ACC112 (cell line): ENCODE data around the gene FXYD1.
"Not testable (repeated sequence)": the region's sequence is repeated elsewhere in the genome, so short reads cannot be mapped to it uniquely, and the experiment has no call there.

ENCODE experiments used
- H2AFZ ChIP-seq: fragments of 200-600 bp; sonication (generic); one replicate; pipeline ENCODE4 v1.6.0; 2017; ENCODE audit warnings: antibody characterized with exemption, low read length; ENCODE audit not compliant: unreplicated experiment
- H3K27ac ChIP-seq: fragments of 200-600 bp; sonication (generic); 2 replicates; pipeline ENCODE4 v1.5.1; 2014; ENCODE audit warnings: low read depth, mild to moderate bottlenecking, antibody characterized with exemption, low read length, moderate library complexity
- H3K27me3 ChIP-seq: fragments of 200-600 bp; sonication (generic); 2 replicates; pipeline ENCODE4 v1.6.1; 2014; ENCODE audit warnings: mild to moderate bottlenecking, antibody characterized with exemption, low read length, moderate library complexity, mixed read lengths; ENCODE audit not compliant: insufficient read depth
- H3K36me3 ChIP-seq: fragments of 200-600 bp; sonication (generic); 2 replicates; pipeline ENCODE4 v1.6.1; 2016; ENCODE audit warnings: mild to moderate bottlenecking, antibody characterized with exemption, low read length, moderate library complexity, mixed read lengths; ENCODE audit not compliant: insufficient read depth
- H3K4me1 ChIP-seq: fragments of 200-600 bp; sonication (generic); one replicate; pipeline ENCODE4 v1.6.1; 2016; ENCODE audit warnings: low read length, mixed read lengths; ENCODE audit not compliant: insufficient read depth, unreplicated experiment, control insufficient read depth
- H3K4me3 ChIP-seq: fragments of 200-600 bp; sonication (generic); 2 replicates; pipeline ENCODE4 v1.5.1; 2014; ENCODE audit warnings: mild to moderate bottlenecking, low read depth, low read length
- H3K79me2 ChIP-seq: fragments of 200-600 bp; sonication (generic); one replicate; pipeline ENCODE4 v1.6.0; 2016; ENCODE audit warnings: low read length; ENCODE audit not compliant: control insufficient read depth, unreplicated experiment, insufficient read depth

The FXYD1 gene

GRCh38 chr19:35144259-35144599 lies 5.6 kb downstream of the FXYD1 start:
- no peak overlapping the region for H3K4me3 ChIP-seq
- H3K4me1 ChIP-seq = peaks cover 3% of the 10 kb centered on the region
- no peaks in the 10 kb centered on the region for H3K79me2 ChIP-seq
- no peak overlapping the region for H3K27ac ChIP-seq
- H3K36me3 ChIP-seq = no peaks in the 10 kb centered on the region
- no peaks in the 10 kb centered on the region for H3K27me3 ChIP-seq
- H2AFZ ChIP-seq = no peak overlapping the region

- Histone ChIP-seq H3K4me1 (peaks cover 3% of the 10 kb centered on the region), H3K27me3 (no peaks in the 10 kb centered on the region), H3K27ac (no peak overlapping the region), H3K79me2 (no peaks in the 10 kb centered on the region), H3K36me3 (no peaks in the 10 kb centered on the region), H2AFZ (no peak overlapping the region), H3K4me3 (no peak overlapping the region)
These were observed 6.2 kb downstream of the FXYD1 start for GRCh38 chr19:35144600-35145436.

GRCh38 chr19:35146746-35147459 lies 8.3 kb downstream of the FXYD1 start:
- no peaks in the 10 kb centered on the region for H3K79me2 ChIP-seq
- H2AFZ ChIP-seq = no peak overlapping the region
- no peaks in the 10 kb centered on the region for H3K4me1 ChIP-seq
- no peaks in the 10 kb centered on the region for H3K36me3 ChIP-seq
- H3K27me3 ChIP-seq = no peaks in the 10 kb centered on the region
- H3K27ac ChIP-seq = no peak overlapping the region
- H3K4me3 ChIP-seq = no peak overlapping the region

- Histone ChIP-seq H3K36me3 (no peaks in the 10 kb centered on the region), H3K27ac (no peak overlapping the region), H3K4me3 (no peak overlapping the region), H3K79me2 (no peaks in the 10 kb centered on the region), H2AFZ (no peak overlapping the region), H3K4me1 (no peaks in the 10 kb centered on the region), H3K27me3 (no peaks in the 10 kb centered on the region)
These were observed 10.8 kb downstream of the FXYD1 start for GRCh38 chr19:35149463-35149862.

GRCh38 chr19:35150445-35150844 lies 11.8 kb downstream of the FXYD1 start:
- Histone ChIP-seq H3K27me3 (no peaks in the 10 kb centered on the region), H3K36me3 (no peaks in the 10 kb centered on the region), H3K4me3 (no peak overlapping the region), H3K4me1 (no peaks in the 10 kb centered on the region), H3K79me2 (peaks cover 4% of the 10 kb centered on the region), H2AFZ (no peak overlapping the region), H3K27ac (no peak overlapping the region)

- Histone ChIP-seq H3K4me3 (no peak overlapping the region), H3K36me3 (no peaks in the 10 kb centered on the region), H3K4me1 (peaks cover 8% of the 10 kb centered on the region), H3K27ac (no peak overlapping the region), H3K79me2 (peaks cover 14% of the 10 kb centered on the region), H3K27me3 (no peaks in the 10 kb centered on the region), H2AFZ (no peak overlapping the region)
These were observed 12.8 kb downstream of the FXYD1 start for GRCh38 chr19:35151273-35152065.

- not testable (repeated sequence) for H3K27ac ChIP-seq, H2AFZ ChIP-seq, H3K27me3 ChIP-seq, H3K4me3 ChIP-seq, H3K4me1 ChIP-seq, H3K36me3 ChIP-seq
- H3K79me2 ChIP-seq = peaks cover 21% of the 10 kb centered on the region
These were observed 14.5 kb downstream of the FXYD1 start for GRCh38 chr19:35153129-35153522.

- peak overlapping the region; percentile 81 for H2AFZ ChIP-seq
- no peaks in the 10 kb centered on the region for H3K27me3 ChIP-seq
- H3K4me3 ChIP-seq = peak overlapping the region; percentile 93
- peaks cover 8% of the 10 kb centered on the region for H3K4me1 ChIP-seq
- H3K36me3 ChIP-seq = peaks cover 6% of the 10 kb centered on the region; the same call in 1 of the 2 replicates
- H3K27ac ChIP-seq = no peak overlapping the region
- peaks cover 21% of the 10 kb centered on the region for H3K79me2 ChIP-seq
These were observed 15.3 kb downstream of the FXYD1 start for GRCh38 chr19:35153701-35154524.

GRCh38 chr19:35154525-35155406 lies 16.1 kb downstream of the FXYD1 start, which contains the start of gene FXYD5:
Gene FXYD5, plus strand, starts transcription at chr19:35154735. Its CDS starts 816 bp downstream, at chr19:35155551.
- Histone ChIP-seq H3K27me3 (no peaks in the 10 kb centered on the region), H3K4me3 (peak within 1 kb of the TSS; percentile 93), H3K27ac (peak within 1 kb of the TSS; percentile 64; the same call in 1 of the 2 replicates), H3K4me1 (peaks cover 8% of the 10 kb centered on the region), H3K36me3 (peaks cover 14% of the 10 kb centered on the region; the same call in 1 of the 2 replicates), H2AFZ (peak within 1 kb of the TSS; percentile 81), H3K79me2 (peaks cover 21% of the 10 kb centered on the region)
